ENCODE results near the gene EIF3A. TPM values are rescaled to one million over a fixed set of nuclear protein-coding genes. Genes with fewer than 3 reads are reported as not detected.

Gene EIF3A
- total and polyA plus RNA-seq, 9 of the 15 experiments (the other 6 are each of a cell fraction or from before 2014, with no cell fraction given) = 19.6 to 163 (median 102) TPM

GRCh38 chr10:119028900-119029612 is 51.6 kb downstream of the EIF3A start (continued):
- TF ChIP-seq FOS (IDR thresholded peaks at IDR 0.05; ENCODE audit: extremely low read depth, insufficient read length) (peak; percentile 55), CTCF (IDR thresholded peaks at IDR 0.05 in 2 of 3, conservative IDR thresholded peaks at IDR 0.05 in 1 of 3; ENCODE audit: insufficient read depth in 2 of 3, low read depth in 1 of 3, low read length in 3 of 3) (0 out of 6 replicates have a peak, but pooled peaks of 1 of the 3 experiments have one; percentile 20), TEAD1 (CRISPR knock-in tag; IDR thresholded peaks at IDR 0.05) (no peak), SRF (CRISPR knock-in tag; IDR thresholded peaks at IDR 0.05) (no peak), CTBP1 (IDR thresholded peaks at IDR 0.05; ENCODE audit: borderline replicate concordance) (peak; percentile 71), ZBTB17 (CRISPR knock-in tag; IDR thresholded peaks at IDR 0.05) (no peak), DACH1 (IDR thresholded peaks at IDR 0.05; ENCODE audit: partially characterized antibody) (peak; percentile 43), GABPB2 (CRISPR knock-in tag; conservative IDR thresholded peaks at IDR 0.05) (no peak), TFAP4 (CRISPR knock-in tag; IDR thresholded peaks at IDR 0.05; ENCODE audit: borderline replicate concordance) (peak; percentile 78; the same call in 1 of the 2 replicates), HNRNPLL (IDR thresholded peaks at IDR 0.05; ENCODE audit: low read depth, low read length, poor library complexity, severe bottlenecking) (peak; percentile 23), CHD4 (IDR thresholded peaks at IDR 0.05; ENCODE audit: insufficient read depth, insufficient replicate concordance, low read depth, low read length, poor library complexity, severe bottlenecking) (no peak), SP2 (IDR thresholded peaks at IDR 0.05; ENCODE audit: extremely low read depth, low read depth, low read length, poor library complexity, severe bottlenecking) (peak; percentile 35), NFYB (IDR thresholded peaks at IDR 0.05; ENCODE audit: extremely low read depth, insufficient read length) (peak; percentile 86), RBFOX2 (IDR thresholded peaks at IDR 0.05; ENCODE audit: low read depth, low read length) (0 out of 2 replicates have a peak, but pooled peaks have one; percentile 11), VEZF1 (CRISPR knock-in tag; IDR thresholded peaks at IDR 0.05) (peak; percentile 61), E2F6 (IDR thresholded peaks at IDR 0.05; ENCODE audit: borderline replicate concordance in 1 of 2, extremely low read depth in 1 of 2, insufficient read depth in 1 of 2, insufficient read length in 1 of 2, low read depth in 1 of 2, low read length in 1 of 2, poor library complexity in 1 of 2, severe bottlenecking in 1 of 2) (peak in 1 of 2 experiments; percentile 66), SNIP1 (IDR thresholded peaks at IDR 0.05; ENCODE audit: low read depth) (no peak), ZBTB5 (IDR thresholded peaks at IDR 0.05) (no peak)

All from K562 (cell line).